HG02970 (cell line): Measurements from ENCODE around the gene RRAGD.
"Not testable (repeated sequence)": the region's sequence is repeated elsewhere in the genome, so short reads cannot be mapped to it uniquely, and the experiment has no call there.

ENCODE experiments used
- ATAC-seq: cut with Tn5 transposase; IDR thresholded peaks from one replicate; pipeline ENCODE4 v1.9.1; 2021; ENCODE audit warnings: mild to moderate bottlenecking, moderate library complexity, moderate number of reproducible peaks; ENCODE audit not compliant: unreplicated experiment, low FRiP score

RRAGD gene

DNA sequence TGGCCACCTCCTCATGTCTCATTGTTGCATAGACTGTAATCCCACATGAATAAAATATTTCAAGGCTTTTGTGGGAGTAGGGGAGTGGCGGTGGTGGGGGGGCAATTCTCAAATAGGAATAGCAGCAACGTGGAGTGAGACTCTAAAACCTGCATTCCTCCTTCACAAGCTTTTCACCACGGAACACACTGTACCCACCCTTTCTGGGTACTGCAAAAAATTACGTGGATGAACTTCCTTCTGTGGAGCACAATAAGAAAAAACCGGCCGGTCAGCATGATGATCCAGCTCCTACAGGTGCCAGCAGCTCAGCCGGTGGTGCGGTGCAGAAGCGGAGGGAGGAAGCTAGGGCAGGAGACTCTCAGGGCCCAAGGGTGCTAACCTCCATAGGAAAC lies 930 bp upstream of the RRAGD start:
- ATAC-seq, result no peak

DNA sequence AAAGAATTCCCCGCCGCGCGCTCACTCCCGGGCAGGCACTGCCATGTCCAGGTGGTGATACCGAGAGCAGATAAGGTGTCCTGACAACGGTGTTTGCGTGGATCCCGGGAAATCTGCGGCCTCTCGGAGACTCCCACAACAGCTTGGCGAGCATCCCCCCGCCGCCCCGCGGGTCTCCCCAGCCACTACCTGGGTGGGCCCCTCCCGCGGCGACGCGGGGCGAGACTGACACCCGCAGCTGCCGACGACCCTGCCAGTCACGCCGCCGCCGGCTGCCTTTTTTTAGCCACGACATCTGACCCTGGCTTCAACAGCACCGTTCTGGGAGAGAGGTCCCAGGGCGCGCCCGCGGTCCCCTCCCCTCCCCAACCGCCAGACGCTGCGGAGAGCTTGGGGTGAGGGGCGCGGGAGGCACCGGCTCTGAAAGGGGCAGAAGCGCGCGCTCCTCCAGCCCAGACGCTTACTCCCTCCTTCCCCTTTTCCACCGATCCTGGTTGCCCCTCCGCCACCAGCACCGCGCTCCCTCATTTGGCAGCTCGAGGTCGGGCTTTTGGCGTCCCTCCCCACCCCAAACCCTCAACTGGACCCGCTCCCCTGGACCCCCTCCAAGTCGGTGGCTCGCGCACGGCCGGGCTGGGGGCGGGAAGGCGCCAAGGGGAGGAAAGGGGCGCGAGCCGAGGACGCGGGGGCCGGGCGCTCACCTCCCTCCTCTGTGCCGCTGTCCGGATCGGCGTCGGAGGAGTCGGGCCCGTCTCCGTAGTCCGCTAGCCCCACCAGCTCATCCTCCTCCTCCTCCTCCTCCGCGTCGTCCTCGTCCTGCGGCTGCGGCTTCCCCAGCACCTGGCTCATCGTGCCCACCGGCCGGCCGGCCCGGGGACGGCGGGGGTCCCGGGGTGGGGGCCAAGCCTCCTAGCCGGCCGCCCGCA lies 665 bp downstream of the RRAGD start:
- ATAC-seq, result peak; percentile 37

DNA sequence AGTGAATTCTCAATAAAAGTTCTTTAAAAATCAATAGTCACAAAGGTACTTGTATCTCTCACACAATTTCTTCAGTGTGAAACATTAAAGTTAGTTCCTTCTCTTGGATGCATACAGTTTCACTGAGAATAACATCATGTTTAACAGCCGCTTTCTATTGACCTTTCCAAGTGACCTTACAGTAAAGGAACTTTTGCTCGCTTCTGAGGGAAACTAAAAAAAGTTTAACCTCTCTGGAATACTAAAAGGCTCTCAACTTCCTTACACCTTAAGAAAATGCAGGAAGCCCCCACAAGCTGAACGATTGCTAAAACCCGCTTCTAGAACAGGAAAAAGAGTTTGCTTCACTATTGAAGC lies 1.3 kb downstream of the RRAGD start:
- ATAC-seq, result no peak

DNA sequence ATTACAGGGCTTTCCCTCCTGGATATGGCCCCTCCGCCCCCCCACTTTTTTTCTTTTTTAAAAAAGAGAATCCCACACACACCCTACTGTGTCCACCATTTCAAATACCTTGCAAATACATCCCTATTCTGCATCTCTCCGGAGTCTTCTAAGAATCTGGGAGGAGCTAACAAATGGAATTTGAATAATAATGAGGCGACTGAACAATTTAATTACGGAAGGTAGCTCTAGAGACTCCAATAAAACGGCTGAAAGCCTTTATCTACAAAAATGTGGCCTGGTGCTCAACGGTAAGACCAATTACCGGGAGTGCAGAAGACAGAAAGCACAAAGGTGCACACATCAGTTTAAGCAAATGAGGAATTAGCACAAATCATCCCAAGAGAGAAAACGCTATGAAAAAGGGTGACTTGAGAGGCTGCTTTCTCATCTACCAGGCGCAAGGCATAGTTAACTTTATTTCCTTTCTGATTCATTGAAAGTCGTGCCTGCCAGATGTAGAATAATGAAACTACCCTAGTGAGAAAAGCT lies 1.8 kb downstream of the RRAGD start:
- no peak for ATAC-seq

DNA sequence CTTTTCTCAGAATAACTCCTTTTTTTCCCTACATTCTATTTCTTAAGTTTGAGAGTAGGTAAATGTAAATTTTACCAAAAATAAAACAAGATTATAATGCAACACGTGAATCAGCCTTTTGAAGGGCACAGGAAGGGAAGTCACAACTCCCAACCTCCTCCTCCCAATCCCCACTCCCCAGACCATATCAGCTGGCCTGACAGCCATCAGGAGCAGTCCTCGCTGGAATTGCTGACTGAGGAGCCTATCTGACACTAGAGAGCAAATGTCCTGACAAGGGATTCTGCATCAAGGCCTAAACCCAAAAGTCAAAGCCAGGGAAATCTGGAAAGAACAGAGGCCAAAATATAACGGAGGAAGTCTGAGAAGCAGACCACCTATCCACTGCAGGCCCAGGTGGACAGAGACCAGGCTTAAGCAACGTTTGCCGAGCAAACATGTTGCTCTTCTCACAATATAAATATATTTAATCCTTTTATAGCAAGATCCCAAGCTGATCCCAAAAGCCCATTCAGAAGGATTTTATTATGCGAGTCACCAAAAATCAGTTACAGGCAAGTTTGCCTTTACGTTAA lies 2.5 kb downstream of the RRAGD start:
- no peak for ATAC-seq

DNA sequence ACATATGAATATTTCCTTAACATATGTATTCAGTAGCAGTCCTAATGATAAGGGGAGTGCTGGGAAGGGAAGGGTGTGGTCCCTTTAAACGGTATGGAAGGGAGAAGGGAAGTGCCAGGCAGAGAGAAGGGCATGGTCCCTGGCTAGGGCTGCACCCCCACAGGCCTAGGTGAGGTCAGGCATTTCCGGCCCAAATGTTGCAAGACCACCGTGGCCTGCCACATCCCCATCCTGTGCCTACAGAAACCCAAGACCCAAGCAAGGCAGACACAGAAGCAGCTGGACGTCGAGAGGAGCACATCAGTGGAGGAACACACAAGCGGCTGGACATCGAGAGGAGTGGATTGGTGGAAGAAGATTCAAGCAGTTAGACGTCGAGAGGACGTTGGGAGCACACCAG lies 5.9 kb downstream of the RRAGD start:
- no peak for ATAC-seq

DNA sequence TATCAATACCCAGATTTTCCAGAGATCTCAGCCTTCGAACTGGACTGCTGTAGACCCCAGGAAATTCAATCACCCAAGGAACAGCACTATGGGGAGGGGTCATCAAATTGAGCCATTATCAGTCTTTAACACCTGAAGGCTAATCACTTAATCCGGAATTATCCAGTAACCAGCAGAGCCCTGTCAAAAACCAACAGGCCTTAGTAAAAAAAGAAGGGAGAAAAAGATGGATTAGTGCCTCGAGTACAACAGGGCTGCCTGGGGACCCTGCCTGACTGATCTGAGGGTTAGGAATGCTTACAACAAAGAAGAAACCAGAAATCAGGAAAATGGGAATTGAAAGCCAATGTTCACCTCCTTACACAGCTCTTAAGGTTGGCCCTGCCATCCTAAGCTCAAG lies 7.6 kb downstream of the RRAGD start:
- ATAC-seq, result no peak

DNA sequence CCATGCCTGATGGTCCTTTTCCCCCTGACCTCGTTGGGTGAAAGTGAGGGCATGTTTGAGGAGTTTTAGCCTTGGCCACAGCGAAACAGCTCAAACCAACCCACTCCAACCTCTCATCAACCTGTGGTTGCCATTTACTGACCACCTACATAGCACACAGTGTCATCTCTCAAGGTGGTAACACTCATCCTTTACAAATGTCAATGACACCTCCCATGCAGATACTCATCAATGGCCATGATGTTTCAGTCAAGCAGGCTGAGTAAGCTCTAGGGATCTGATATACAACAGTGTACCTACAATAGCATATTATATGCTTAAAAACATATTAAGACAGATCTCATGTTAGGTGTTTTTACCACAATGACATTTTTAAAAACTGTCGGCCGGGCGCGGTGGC lies 9.3 kb downstream of the RRAGD start:
- no peak for ATAC-seq

DNA sequence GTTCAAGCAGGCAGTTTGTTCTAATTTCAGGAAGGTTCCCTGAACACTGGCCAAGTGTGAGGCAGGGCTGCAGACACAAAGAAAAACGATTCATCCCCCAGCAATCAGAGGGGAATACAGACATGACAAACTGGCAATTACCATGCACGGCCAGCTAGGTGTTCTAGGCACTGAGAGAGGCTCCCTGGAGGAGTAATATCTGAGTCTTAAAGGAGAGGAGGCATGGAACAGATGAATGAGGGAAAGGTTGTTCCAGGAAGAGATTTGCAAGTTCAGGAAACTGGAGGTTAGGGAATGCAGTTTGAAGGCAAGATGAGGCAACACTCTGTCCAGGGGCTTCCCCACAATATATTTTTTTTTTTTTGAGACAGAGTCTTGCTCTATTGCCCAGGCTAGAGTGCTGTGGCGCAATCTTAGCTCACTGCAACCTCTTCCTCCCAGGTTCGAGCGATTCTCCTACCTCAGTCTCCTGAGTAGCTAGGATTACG lies 11.1 kb downstream of the RRAGD start:
- ATAC-seq, result no peak

DNA sequence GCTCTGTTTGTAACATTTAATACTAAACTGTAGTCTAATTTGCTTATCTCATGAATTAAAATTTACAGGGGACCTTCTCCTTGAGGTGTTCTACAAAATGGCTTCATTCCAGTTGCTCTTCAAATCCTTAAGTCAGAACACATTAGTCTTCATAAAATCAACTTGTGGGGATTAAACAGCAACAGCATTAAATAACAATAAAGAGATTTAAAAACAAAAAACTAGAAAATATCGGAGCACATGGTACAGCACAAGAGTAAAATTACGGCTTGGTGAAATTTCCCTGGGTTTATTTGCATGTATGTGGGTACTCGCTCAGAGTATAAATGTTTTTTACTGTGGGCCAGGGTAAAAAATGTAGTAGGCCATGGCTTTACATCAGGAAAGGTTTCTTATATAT lies 12.0 kb downstream of the RRAGD start:
- ATAC-seq, result no peak

DNA sequence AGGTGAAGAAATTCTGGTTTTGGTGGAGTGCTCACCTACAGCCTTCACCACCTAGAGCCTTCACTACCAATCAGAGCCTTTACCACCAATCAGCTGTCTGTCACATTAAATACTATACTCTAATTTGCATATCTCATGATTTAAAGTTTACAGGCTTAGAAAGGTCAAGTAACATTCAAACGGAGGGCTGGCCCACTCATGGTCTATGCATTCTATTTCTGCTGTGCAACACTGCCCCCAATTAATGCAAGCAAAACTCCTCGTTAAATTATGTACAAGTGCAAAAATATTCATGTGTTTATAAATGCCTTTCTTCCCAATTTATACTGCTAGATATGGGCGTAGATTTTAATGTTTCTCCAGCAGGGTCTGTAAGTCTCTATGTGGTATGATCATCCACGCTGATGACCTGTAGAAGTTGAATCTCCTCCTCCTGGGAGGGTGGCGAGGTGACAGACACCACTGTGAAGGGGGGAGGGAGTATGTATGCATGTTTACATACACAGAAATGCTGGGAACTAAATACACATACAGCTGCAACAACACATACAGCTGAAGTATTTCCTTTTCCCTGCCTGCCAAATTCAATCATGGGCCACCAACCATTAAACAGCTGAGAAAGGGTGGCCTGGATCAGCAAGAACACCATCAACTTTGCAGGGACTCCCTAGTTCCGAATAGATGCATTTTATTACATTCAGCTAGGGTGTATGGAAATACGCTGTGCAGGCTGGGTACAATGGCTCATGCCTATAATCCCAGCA lies 13.1 kb downstream of the RRAGD start:
- ATAC-seq, result no peak

DNA sequence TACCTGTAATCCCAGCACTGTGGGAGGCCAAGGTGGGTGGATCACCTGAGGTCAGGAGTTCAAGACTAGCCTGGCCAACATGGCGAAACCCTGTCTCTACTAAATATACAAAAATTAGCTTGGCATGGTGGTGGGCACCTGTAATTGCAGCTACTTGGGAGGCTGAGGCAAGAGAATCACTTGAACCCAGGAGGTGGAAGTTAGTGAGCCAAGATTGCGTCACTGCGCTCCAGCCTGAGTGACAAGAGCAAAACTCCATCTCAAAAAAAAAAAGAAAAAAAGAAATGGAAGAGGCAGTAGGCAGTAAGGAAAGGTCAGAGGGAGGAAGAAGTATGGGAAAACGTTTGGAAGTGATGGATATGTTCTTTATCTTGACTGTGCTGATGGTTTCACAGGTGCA lies 14.2 kb downstream of the RRAGD start:
- not testable (repeated sequence) for ATAC-seq

DNA sequence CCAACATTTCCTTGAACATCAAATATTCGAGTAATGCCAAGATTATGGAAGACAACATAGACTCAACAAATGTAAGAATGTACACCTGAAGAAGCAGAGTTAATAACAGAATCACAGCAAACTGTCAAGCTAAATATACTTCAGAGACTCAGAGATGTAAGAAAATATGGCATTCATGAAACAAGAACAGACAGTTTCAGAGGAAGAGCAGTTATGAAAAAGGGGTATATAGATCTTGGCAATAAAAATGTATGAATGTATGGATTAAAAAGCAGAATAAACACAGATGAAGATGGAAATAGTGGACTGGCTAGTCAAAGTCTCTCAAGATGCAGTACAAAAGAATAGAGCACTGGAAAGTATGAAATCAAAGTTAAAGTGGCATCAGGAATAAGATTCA lies 18.4 kb downstream of the RRAGD start:
- ATAC-seq, result no peak

DNA sequence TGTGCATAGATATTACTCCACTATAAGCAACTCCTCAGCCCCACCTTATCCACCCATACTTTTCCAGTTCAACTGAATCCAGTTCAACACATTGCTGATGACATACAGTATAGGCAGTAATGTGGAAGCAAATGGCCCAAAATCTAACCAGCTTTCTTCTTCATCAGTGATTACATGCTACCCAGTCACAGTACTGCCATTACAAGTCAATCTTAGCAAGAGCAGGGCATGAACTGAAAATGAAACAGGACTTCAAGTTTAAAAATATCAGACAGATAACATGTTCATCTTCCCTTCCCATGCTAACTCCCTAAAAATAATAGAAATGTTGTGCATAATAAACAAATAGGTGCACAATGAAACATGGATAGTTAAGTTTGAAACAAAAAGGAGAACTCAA lies 19.2 kb downstream of the RRAGD start:
- no peak for ATAC-seq

DNA sequence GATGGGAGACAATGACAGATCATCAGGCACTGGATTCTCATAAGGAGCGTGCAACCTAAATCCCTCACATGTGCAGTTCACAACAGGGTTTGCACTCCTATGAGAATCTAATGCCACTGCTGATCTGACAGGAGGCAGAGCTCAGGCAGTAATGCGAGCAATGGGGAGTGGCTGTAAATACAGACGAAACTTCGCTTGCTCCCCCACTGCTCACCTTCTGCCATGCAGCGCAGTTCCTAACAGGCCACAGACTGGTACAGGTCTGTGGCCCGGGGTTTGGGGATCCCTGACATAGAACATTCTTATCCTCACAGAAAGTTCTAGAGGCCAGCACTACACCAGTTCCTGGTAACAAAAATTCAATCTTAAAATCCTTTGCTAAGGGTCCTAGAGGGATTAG lies 23.2 kb downstream of the RRAGD start:
- ATAC-seq, result no peak

DNA sequence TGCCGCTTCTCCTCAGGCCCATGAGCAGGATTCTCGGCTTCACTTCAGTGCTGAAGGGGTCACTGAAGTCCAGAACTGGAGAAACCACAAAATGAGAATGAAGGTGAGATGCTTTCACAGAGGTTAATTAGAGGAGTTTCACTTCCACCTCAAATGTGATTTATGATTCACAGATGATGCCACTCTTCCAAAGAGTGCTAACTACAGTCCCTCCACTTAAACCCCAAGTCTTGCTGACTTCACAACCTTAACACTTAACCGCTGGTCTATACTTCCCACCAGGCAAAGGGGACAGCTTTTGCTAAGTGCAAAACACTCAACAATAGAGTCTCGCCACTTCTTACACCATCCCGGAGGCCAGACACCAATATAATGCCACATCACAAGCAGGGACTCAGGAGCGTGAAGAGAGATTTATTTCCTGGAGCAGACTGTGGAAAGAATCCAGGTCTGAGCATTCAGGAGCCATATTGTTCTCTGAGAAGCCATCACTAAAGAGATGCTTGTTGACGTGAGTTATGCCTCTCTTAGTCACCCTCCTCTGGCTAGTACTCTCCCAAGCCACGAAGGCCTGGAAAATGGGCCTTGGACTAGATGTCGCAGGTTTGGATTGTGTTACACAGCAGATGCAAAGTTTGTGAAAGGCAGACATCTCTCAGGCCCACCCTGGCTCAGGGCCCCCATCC lies 24.4 kb downstream of the RRAGD start:
- peak; percentile 80 for ATAC-seq

DNA sequence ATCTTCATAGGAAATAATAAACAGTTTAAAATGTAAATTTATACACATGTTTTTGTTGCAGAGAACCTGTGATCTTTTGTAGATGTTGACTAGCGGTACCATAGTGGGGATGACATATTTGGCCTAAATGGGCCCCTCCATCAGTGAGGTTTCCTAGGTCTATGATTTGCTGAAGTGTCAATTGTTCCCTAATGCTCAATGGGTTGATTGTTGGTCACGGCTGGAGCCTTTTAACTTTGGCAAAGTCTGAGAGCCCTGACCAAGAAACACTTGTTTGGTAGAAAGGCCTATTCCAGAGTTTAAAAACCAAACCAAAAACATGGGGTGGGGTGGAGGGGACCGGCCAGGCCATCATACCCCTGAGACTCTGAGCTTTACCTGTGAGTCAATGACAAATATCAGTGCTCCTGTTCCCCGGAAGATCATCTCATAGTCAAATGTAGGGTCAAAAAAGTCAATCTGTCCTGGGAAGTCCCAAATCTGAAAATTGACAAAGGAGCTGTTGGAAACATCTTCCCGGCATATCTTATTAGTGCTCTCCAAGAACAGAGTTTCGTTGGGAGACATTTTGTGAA lies 25.1 kb downstream of the RRAGD start:
- peak; percentile 13 for ATAC-seq

DNA sequence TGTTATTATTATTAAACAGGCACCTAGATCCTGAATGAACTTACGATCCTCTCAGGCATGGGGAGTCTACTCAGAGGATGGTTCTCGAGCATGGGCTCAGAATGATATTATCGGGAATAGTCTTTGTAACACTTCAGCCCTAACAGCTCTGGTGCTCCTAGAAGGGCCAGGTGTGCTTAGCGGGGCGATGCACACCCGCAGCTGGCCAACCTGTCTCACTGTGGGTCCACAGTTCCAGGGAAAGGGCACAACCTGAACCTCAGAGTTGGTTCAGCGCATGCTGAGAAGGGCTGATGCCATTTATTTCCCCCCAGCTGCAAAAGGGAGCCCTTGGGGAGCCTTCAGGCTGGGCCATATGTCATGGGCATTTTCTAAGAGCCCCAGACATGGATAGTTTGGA lies 26.2 kb downstream of the RRAGD start:
- ATAC-seq, result no peak

DNA sequence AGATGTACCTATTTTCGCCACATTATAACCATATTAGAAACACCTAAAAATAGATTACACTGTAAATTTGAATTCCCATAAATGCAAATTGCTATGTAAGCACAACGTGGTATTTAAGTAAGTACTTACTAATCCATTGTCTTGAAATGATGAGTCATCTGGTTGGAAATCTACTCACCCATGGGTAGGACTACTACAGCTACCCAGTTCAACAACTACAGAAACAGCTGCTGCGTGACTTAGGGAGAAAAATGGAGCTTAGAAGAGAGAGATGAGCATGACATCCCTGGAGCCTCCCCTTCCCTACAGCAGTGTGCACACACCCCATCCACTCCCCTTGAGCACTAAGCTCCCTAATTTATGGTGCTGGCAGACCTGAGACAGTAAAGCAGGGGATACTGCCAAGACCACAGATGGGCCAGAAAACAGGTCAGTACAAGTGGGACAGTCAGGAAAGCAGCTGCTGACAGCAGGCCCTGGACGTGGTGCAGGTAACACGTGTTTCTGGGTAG lies 26.9 kb downstream of the RRAGD start:
- no peak for ATAC-seq

DNA sequence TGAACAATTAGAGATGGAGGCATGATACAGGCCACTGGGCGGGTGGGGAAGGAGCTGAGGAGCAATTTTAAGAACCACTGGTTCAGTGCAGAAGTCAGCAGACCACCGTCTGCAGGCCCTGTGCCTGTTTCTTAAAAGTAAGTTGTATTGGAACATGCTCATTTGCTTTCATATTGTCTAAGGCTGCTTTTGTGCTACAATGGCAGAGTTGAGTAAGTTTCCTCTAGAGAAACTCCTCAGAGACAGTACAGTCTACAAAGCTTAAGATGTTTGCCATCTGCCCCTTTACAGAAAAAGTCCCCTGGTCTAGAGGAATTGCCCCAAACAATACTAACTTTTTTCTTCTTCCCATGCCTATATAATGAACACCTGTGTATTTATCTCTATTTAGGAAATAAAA lies 31.0 kb downstream of the RRAGD start:
- no peak for ATAC-seq
